Ascending aorta (tissue), 2 donors: ENCODE measurements around the gene MCF2L. TPM values are rescaled to one million over a fixed set of nuclear protein-coding genes. Genes with fewer than 3 reads are reported as not detected.

Source experiments
- DNase-seq, 2 donors: peaks; one replicate each; pipeline ENCODE4 v3.0.0-alpha.2; 2019; ENCODE audit warnings: low spot score in 2 of 2
- H3K27ac ChIP-seq, 2 donors: fragments of 200-600 bp; sonication (generic); one replicate each; pipeline ENCODE4 v1.5.1; 2016 to 2017; ENCODE audit warnings: mild to moderate bottlenecking in 1 of 2
- H3K27me3 ChIP-seq: fragments of 200-600 bp; sonication (generic); one replicate; pipeline ENCODE4 v1.5.1; 2017
- H3K36me3 ChIP-seq, 2 donors: fragments of 200-600 bp; sonication (generic); one replicate each; pipeline ENCODE4 v1.5.1; 2016
- H3K4me1 ChIP-seq, 2 donors: fragments of 200-600 bp; sonication (generic); one replicate each; pipeline ENCODE4 v1.5.1; 2016 to 2017; ENCODE audit warnings: mild to moderate bottlenecking in 1 of 2
- H3K4me3 ChIP-seq, 2 donors: fragments of 200-600 bp; sonication (generic); one replicate each; pipeline ENCODE4 v1.5.1; 2016 to 2017; ENCODE audit warnings: mild to moderate bottlenecking in 1 of 2
- H3K9me3 ChIP-seq, 2 donors: fragments of 200-600 bp; sonication (generic); one replicate each; pipeline ENCODE4 v1.5.1; 2016
- intact Hi-C: fragments of 100-400 bp; cut with DNase I; formaldehyde crosslinking; loops from one replicate; pipeline ENCODE4 v1.15.1; 2023
- total RNA-seq: library from RNA; depleted of rRNA; stranded (reverse); fragments of >200 nt; gene quantifications from one replicate; pipeline ENCODE4 v1.1.0, GENCODE V29; 2016
- TF ChIP-seq, protein P1 (sequence below), 3 experiments: fragments of 200-600 bp in 2 of 3; fragments of 450-650 bp in 1 of 3; sonication (generic) in 2 of 3; IDR thresholded peaks; one replicate each; pipeline ENCODE4 v1.5.1; 2016 to 2019; ENCODE audit warnings: antibody characterized with exemption in 3 of 3, mild to moderate bottlenecking in 1 of 3, moderate library complexity in 1 of 3

MCF2L gene
- total RNA-seq, 1 donor from 2014 or later = 112 TPM

DNA sequence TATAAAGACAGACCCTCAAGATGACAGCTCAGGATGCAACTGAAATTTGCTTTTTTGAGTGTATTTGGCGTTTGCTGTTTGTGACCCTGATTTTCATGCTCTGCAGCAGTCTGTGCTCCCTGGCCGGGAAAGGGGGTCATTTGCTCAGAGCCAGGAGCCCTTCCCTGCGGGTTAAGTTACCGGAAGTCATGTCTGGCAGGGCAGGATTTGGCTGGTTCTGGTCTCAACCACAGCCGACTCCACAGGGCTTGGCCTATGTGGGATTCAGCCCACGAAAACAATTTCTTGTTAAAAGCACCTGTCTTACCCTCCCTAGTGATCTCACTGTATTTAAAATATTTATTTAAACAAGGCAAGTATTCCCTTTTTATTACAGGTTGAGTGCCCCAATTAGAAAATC is 22.6 kb downstream of the MCF2L start:
- H3K36me3 ChIP-seq = no peaks in the 10 kb centered on the region
- H3K27me3 ChIP-seq = no peaks in the 10 kb centered on the region
- no peak overlapping the region for H3K4me3 ChIP-seq
- no peaks in the 10 kb centered on the region for H3K9me3 ChIP-seq
- no peaks in the 10 kb centered on the region for H3K4me1 ChIP-seq
- DNase-seq = no peak
- H3K27ac ChIP-seq = no peak overlapping the region
- intact Hi-C loops = no loop called here
- TF ChIP-seq, protein P1, sequence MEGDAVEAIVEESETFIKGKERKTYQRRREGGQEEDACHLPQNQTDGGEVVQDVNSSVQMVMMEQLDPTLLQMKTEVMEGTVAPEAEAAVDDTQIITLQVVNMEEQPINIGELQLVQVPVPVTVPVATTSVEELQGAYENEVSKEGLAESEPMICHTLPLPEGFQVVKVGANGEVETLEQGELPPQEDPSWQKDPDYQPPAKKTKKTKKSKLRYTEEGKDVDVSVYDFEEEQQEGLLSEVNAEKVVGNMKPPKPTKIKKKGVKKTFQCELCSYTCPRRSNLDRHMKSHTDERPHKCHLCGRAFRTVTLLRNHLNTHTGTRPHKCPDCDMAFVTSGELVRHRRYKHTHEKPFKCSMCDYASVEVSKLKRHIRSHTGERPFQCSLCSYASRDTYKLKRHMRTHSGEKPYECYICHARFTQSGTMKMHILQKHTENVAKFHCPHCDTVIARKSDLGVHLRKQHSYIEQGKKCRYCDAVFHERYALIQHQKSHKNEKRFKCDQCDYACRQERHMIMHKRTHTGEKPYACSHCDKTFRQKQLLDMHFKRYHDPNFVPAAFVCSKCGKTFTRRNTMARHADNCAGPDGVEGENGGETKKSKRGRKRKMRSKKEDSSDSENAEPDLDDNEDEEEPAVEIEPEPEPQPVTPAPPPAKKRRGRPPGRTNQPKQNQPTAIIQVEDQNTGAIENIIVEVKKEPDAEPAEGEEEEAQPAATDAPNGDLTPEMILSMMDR (IDR thresholded peaks at IDR 0.05) = no peak

GRCh38 chr13:112992931-112993680 is 24.1 kb downstream of the MCF2L start:
- no peak for DNase-seq

GRCh38 chr13:112994084-112994780 is 25.2 kb downstream of the MCF2L start:
- Histone ChIP-seq H3K4me3 (no peak overlapping the region), H3K36me3 (no peaks in the 10 kb centered on the region), H3K27ac (no peak overlapping the region), H3K4me1 (no peaks in the 10 kb centered on the region), H3K9me3 (no peaks in the 10 kb centered on the region), H3K27me3 (no peaks in the 10 kb centered on the region)
- no peak for DNase-seq
- TF ChIP-seq, protein P1 (IDR thresholded peaks at IDR 0.05) = no peak
- intact Hi-C loops = no loop called here

More at GRCh38 chr13:112992931-112993680, 24.1 kb downstream of the MCF2L start:
- no peaks in the 10 kb centered on the region for H3K27me3 ChIP-seq
- no peaks in the 10 kb centered on the region for H3K36me3 ChIP-seq
- H3K4me3 ChIP-seq = no peak overlapping the region
- no peaks in the 10 kb centered on the region for H3K4me1 ChIP-seq
- no peak overlapping the region for H3K27ac ChIP-seq
- no peaks in the 10 kb centered on the region for H3K9me3 ChIP-seq
- intact Hi-C loops = no loop called here
- TF ChIP-seq, protein P1 (IDR thresholded peaks at IDR 0.05) = no peak

DNA sequence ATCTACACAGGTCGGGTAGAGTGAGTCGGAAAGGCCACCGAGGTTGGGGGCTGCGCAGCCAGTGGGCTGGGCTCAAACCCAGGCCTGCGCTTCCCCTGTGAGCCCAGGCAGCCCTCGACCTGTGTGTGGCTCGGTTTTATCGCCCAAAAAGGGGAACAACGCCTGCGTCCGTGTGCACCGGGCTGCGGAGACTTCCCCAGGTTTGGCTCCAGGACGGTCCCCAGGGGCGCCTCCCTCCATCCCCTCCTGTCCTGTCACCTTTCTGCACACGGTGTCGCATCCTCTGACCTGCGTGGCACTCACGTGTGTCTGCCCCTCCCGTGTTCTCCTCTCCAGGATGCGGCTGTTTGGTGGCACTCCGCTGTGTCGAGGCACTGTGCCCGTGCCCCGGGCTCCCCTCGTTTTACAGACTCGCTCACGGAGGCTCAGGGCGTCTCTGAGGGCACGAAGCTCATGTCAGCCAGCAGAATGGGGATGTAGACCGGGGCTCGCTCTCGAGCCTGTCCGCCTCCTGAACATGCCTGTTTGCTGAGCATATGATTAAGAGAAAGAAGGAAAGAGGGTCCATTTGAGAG is 25.9 kb downstream of the MCF2L start:
- no peaks in the 10 kb centered on the region for H3K9me3 ChIP-seq
- no peaks in the 10 kb centered on the region for H3K4me1 ChIP-seq
- no peaks in the 10 kb centered on the region for H3K36me3 ChIP-seq
- no peak overlapping the region for H3K27ac ChIP-seq
- intact Hi-C loops = no loop called here
- no peaks in the 10 kb centered on the region for H3K27me3 ChIP-seq
- no peak for DNase-seq
- TF ChIP-seq, protein P1 (IDR thresholded peaks at IDR 0.05) = no peak
- no peak overlapping the region for H3K4me3 ChIP-seq

DNA sequence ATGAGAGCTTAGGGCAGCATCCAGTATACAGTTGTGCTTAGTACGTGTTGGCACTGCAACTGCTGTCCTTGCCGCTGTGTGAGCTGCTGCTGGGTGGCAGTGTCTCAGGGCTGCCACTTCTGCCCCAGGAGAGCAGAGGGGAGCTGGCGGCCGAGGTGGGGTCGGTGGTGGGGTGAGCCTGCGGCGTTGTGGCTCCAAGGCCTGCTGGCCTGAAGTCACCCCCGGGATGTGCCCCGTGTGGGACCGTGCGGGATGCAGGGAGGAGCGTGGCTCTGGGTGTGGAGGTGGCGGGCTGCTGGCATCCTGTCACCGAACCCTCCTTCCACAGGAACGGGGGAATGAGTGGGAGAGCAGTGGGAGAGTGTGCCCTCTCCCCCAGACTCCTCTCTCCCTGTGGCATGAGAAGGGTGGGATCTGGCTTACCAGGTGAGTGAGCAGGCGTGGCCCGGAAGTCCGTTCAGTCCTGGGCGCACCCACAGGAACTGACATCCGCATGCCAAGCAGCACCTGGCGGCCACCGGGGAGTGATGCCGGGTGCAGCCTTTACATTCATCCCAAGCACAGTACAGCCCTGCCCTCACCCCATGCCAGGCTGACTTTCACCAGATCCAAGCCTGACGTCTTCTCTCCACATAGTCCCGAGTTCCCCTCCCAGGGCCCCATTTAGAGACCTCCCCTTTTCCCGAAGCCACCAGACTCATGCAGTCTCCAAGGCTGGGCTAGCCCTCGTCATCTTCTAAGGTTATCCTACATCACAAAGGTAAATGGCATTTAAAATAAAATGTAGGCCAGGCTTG is 26.6 kb downstream of the MCF2L start:
- Histone ChIP-seq H3K9me3 (no peaks in the 10 kb centered on the region), H3K4me1 (no peaks in the 10 kb centered on the region), H3K27ac (no peak overlapping the region), H3K27me3 (no peaks in the 10 kb centered on the region), H3K36me3 (no peaks in the 10 kb centered on the region), H3K4me3 (no peak overlapping the region)
- intact Hi-C loops = no loop called here
- no peak for DNase-seq
- TF ChIP-seq, protein P1 (IDR thresholded peaks at IDR 0.05) = no peak
